NCI-H2171 treated with DMSO at 0.1 percent for 48 hours (cell line): ENCODE data around the gene ARID4B.
A peak's percentile ranks its signal among the peaks of the same experiment; 100 is the strongest.
"Not testable (repeated sequence)": the region's sequence is repeated elsewhere in the genome, so short reads cannot be mapped to it uniquely, and the experiment has no call there.

ENCODE experiments used
- DNase-seq: peaks from one replicate; lab custom pipeline; 2025; lab: John Stamatoyannopoulos, UW

Gene ARID4B

GRCh38 chr1:235268379-235269125 lies 59.4 kb downstream of the ARID4B start:
- DNase-seq = no peak

GRCh38 chr1:235266967-235267366 lies 61.0 kb downstream of the ARID4B start:
- DNase-seq = no peak

DNA sequence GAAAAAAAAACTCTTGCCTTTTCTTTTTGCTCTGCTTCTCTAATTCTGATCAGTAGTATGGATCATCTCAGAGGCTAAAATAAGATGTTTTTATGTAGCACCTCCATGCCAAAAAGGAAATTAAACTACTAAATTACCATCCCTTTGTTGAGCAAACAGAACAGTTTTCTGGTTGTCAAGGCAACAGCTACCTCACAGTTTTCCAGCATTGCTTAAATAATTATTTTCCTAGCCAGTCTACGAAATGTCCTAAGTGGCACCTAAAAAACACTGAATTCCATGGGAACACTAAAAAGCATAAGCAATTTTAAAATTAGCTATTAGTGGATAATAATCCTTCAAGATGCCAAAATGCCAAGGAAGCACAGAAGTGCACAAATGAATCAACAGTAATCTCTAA lies 61.7 kb downstream of the ARID4B start:
- DNase-seq = no peak

DNA sequence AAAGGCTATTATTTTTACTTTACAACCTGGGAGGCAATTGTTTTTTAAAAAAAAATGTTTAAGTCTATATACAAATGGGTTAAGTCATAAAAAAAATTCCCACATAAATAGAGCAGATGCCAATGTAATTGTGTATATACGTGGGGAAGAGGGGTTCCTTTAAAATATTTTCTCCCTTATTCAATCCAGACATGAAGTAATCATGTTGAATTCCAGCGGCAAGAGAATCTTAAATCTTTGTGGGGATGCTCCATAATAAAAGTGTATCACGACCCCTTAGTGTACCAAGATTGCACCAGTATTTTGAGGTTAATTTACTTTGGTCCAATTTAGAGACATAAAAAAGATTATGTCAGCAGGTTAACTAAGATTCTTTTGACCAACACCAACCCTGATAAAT lies 62.1 kb downstream of the ARID4B start:
- no peak for DNase-seq

DNA sequence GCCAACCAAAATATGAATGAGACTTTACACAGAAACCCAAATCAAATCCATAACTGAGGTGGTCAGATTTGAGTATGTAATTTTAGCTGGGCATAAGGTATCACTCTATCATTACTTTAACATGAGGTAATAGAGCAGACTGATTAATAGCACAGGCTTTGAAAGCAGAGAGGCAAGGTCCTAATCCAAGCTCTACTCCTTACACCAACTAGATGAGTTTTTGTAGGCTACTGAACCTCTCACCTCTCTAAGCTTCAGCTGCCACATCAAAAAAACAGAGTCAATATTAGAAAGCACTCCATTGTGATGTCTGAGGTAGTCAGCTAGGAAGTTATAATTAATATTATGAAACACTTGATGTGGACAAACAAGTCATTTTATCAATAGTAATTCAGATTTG lies 63.7 kb downstream of the ARID4B start:
- DNase-seq = no peak

- no peak for DNase-seq
Observed at GRCh38 chr1:235262539-235262938, 65.4 kb downstream of the ARID4B start.

DNA sequence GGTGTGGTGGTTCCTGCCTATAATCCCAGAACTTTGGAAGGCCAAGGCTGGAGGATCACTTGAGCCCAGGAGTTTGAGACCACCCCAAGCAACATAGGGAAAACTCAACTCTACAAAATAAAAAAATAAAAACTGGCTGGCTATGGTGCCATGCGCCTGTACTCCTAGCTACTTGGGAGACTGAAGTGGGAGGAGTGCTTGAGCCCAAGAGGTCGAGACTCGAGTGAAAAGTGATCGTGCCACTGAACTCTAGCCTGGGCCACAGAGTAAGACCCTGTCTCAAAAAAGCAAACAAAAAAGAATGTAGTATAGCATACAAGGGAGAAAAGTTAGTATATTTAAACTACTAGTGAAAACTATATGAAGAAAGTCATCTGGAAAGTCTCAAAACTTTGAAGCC lies 66.7 kb downstream of the ARID4B start:
- DNase-seq = no peak

GRCh38 chr1:235259133-235259778 lies 68.7 kb downstream of the ARID4B start:
- no peak for DNase-seq

DNA sequence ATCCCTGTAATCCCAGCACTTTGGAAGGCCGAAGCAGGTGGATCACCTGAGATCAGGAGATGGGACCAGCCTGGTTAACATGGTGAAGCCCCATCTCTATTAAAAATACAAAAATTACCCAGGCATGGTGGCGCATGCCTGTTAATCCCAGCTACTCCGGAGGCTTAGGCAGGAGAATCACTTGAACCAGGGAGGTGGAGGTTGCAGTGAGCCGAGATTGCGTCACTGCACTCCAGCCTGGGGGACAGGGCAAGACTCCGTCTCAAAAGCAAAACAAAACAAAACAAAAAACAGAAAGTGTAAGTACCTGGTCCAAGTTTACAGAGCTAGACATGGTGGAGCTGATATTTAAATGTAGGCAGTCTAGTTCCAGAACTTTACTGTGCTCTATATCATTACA lies 69.9 kb downstream of the ARID4B start:
- DNase-seq = not testable (repeated sequence)

DNA sequence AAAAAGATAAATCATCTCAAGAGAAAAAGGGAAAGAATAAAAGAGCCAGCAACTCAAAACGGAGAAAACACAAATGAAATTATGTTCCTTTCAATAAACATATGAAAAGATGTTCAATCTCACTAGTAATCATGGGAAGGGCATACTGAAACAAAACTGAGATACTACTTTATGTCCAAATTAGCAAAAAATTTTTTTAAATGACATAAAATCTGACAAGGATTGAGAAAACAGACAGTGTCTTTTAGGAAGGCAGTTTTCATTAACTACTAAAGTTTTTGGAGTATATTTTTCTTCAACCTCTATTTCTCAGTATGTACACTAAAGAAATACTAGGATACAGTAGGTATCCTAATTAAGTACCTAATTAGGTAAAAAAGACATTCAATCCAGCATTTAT lies 73.3 kb downstream of the ARID4B start:
- no peak for DNase-seq

- DNase-seq = peak; percentile 68
Observed at GRCh38 chr1:235253219-235253962, 74.6 kb downstream of the ARID4B start.

- DNase-seq = no peak
Observed at GRCh38 chr1:235250430-235250829, 77.5 kb downstream of the ARID4B start.

DNA sequence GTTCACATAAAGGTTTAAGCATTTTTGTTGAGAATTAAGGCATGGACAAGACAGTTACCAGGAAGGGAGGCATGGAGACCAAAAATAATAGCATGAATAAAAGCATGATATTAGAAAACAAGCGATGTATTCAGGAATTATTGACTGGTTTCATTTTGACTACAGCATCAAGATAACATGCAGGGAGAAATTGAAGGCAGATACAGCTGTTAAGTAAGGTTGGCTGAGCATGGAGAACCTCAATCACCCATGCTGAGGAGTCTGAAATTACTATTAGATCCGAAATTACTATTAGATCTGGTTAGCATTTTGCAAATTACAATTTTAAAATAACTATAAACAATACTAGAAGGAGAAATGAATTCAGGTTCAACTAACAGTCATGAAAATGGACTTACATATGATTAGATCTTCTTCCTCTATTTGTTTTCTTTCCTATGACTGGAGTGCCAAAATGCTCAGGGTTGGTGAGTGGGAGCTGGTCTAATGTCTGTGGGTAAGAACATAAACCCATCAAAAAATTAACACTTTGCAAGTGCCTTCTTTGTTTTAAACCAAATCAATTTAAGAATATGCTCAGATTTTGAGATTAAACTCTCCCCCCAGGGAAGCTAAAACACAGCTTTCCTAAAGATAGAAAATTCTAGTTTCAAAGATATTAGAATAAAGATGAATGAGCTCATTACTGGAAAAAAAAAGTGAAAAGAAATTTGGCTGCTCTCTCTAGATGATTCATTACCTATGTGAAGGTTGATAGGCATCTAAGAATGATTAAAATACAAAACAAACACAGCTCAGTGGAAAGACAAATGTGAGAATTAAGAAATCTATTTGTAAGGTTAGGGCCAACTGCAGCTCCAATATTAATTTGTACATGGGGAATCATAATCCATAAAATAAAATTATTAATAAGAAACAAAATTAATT lies 81.7 kb downstream of the ARID4B start:
- DNase-seq = no peak

DNA sequence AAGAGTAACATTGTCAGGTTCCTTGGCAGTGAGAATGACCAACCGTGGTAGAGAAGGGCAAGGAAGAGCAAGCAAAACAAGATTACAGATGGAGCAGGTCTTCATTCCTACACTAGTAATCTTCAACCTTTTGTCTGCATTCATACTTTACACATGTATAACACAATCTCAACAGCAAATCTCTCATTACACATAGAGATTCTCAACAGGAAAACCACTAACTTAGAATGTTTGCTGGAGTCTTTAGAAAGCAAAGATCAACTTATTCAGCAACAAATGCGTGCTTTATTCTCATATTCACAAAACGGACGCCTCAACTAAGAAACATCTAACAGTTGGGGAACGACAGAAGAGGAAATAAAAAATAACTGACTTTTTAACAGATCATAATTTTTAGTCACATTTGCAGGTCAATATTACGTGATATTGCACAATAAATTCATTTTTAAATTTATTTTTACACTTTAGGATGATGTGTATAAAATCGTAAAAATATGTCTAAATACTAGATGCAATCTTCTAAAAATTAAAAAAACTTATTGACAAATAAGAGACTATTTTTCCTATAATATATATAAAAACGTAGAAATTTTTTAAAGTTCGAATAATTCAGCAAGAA lies 82.9 kb downstream of the ARID4B start:
- no peak for DNase-seq

DNA sequence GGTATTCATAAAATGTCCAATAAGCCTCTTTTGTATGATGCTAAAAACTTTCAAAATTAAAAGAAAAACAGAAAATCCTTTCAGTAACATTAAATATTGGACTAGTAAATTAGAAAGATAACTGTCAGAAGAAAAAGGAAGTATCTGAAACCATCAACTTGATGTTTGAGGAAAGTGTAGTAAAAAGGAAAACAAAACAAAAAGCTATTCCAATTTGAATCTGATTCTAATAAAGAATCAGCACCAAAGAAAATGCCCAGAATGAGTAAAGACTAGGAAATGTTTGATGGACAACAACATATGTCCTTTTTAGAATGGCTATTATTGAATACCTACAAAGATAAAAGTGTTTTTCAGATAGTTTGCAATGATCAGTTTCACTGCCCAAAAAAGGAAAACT lies 87.0 kb downstream of the ARID4B start:
- no peak for DNase-seq

DNA sequence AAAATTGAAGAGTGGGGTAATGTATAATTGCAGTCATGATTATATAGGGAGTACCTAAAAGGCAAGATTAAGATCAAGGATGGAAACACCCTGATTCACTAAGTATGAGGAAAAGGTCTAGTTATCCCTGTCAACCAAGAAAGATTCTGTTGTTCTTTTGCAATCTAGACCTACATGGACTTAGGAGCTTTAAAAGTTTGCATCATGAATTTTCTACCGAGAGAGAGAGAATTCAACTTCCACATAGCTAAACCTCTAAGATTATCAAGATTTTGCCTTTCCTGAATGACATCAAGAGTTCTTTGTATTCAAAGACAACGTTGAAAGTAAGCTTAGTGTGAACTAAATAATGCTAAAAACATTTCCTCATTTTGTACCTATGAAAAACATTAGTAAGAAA lies 88.1 kb downstream of the ARID4B start:
- DNase-seq = no peak

GRCh38 chr1:235238558-235238957 lies 89.4 kb downstream of the ARID4B start:
- DNase-seq = no peak

DNA sequence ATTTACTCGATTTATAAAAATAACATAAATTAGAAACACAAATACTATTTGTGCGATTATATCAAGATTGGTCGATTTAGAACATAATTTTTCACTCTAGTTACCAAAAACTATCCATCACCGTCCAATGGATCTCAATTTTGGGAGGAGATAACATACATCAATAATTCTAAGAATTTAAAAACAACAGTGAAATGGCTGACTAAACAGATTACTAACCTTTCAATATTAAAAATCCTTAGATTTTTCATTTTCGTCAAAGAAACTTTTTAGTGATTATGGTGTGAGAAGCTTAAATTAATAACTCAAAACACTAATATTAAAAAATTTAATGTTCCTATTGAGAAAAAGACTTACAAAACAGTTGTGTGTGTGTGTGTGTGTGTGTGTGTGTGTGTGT lies 91.9 kb downstream of the ARID4B start:
- no peak for DNase-seq

- DNase-seq = no peak
Observed at GRCh38 chr1:235229868-235230267, 98.1 kb downstream of the ARID4B start.

GRCh38 chr1:235227414-235227813 lies 100.6 kb downstream of the ARID4B start:
- DNase-seq = no peak

- no peak for DNase-seq
Observed at GRCh38 chr1:235226933-235227332, 101.0 kb downstream of the ARID4B start.

DNA sequence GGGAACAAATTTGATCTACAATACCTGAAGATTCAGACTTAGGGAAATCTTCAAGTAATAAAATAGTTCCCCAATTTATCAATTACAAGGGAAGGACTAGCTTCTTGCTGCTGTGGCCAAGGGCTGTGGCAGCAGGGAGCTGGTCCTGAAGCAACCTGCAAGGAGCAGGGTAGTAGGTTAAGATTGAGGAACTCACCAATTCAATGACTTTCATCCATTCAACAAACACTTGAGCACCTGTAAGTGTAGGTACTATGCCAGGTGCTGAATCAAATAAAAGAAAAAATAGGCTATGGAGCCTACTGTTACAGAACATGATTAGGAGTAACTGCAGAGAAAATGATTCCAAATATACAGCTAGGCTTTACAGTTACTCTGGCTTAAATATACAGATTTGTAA lies 102.7 kb downstream of the ARID4B start:
- no peak for DNase-seq
